AG09319 (cell line): Measurements from ENCODE around the gene KICS2.
A peak's percentile ranks its signal among the peaks of the same experiment; 100 is the strongest.

Experiments
- DNase-seq: peaks from one replicate; pipeline ENCODE4 v3.0.0-alpha.2; 2010; ENCODE audit warnings: low read depth; ENCODE audit errors: extremely low read depth
- CTCF ChIP-seq: IDR thresholded peaks from 2 replicates; pipeline ENCODE4 v1.5.1; 2011; ENCODE audit warnings: low read depth, mild to moderate bottlenecking, inconsistent platforms, low read length, moderate library complexity

KICS2 gene

GRCh38 chr12:64187794-64188193 is 34.3 kb downstream of the KICS2 start:
- TF ChIP-seq CTCF, result no peak
- no peak for DNase-seq

GRCh38 chr12:64187370-64187769 is 34.7 kb downstream of the KICS2 start:
- TF ChIP-seq CTCF, result no peak
- DNase-seq, result no peak

DNA sequence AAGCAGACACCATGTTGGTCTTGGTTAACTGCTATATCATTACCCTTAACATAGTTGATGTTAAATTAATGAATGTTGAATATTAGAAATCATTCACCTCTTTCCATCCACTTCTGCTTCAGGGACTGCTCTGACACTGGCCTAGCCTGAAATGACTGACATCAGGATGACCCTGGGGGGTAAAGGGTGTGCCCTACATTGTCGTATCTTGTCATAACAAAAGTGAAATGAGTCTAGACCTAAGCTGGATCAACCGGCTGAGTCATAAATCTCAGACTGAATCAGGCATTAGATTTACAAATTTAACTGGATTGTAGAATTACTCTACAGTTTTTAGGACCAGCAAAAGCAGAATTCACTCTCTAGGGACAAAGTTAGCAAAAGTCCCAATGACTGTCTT is 35.3 kb downstream of the KICS2 start:
- no peak for DNase-seq
- TF ChIP-seq CTCF, result no peak

DNA sequence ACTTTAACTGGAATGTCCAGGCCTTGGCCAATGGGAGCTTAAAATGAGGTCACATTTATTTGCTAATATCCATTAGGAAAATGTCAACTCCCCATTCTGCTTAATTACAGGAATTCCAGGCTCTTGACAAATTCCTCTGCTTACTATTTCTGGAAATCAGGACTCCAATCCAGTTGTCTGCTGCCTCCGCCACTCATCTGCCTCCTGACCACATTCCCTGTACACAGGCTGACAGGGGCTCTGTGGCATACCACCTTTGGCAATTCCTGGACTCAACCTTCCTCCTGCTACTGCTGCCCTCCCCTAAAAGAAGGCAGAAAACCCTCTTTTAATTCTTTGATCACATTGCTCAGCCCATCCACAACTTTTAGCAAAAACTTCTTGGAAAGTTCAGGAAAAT is 37.9 kb downstream of the KICS2 start:
- TF ChIP-seq CTCF, result no peak
- DNase-seq, result no peak

DNA sequence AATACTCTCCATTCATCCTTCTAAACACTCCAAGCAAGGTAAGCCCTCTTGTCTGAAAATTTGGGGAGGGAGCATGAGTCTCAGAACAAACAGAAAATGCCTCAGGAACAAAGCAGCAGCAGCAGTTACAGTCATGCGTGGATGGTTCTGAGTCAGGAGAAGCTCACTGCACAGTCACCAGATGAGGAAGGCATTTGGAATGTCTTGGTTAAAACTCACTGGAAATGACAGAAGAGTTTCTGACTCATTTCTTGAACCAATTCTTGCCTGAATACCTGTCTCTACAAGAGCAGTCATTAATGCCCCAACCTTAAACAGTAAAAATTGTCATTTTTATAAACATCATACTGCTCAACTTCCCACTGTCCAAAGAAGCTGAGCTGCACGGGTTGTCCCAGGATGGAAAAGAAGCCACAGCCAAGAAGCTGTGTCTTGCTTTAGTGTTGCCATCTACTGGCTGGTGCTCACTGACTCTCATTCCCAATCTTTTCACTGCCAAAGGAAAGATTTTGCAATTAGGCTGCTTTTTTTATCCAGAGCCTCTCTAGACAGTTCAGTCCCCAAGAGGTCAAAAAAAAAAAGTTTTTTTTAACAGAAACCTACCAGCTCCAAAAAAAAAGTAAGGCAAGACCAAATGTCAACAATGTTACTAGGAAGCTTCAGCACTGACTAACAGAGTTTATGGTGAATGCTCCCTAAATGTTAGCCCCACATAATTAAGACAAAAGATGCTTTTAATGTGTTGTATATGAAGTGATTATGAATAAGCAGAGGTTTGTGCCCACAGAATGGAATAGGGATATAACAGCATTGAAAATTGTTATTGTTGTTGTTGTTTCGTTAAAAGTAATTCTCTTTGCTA is 40.4 kb downstream of the KICS2 start:
- TF ChIP-seq CTCF, result peak; percentile 68
- peak; percentile 87 for DNase-seq

GRCh38 chr12:64180951-64181350 is 41.1 kb downstream of the KICS2 start:
- DNase-seq, result no peak
- no peak for TF ChIP-seq CTCF

- no peak for DNase-seq
- TF ChIP-seq CTCF, result no peak
Measured at GRCh38 chr12:64178122-64178521, 44.0 kb downstream of the KICS2 start.
